Liver (tissue), 3 donors: Measurements from ENCODE around the gene EDC3.

Experiments
- GABPA ChIP-seq, 2 donors: IDR thresholded peaks in 1 of 2; conservative IDR thresholded peaks in 1 of 2; 2 replicates each; pipeline ENCODE4 v1.6.1; 2016; ENCODE audit warnings: antibody characterized with exemption in 2 of 2, mild to moderate bottlenecking in 1 of 2, moderate library complexity in 1 of 2
- JUND ChIP-seq, 2 donors: IDR thresholded peaks; 2 replicates each; pipeline ENCODE4 v1.6.1; 2016; ENCODE audit warnings: antibody characterized with exemption in 2 of 2
- MAX ChIP-seq: IDR thresholded peaks from 2 replicates; pipeline ENCODE4 v1.6.1; 2016; ENCODE audit warnings: antibody characterized with exemption
- NR2F2 ChIP-seq: IDR thresholded peaks from 2 replicates; pipeline ENCODE4 v1.6.1; 2016; ENCODE audit warnings: antibody characterized with exemption
- RAD21 ChIP-seq, 2 donors: IDR thresholded peaks; 2 replicates each; pipeline ENCODE4 v1.6.1; 2016; ENCODE audit warnings: antibody characterized with exemption in 2 of 2, mild to moderate bottlenecking in 2 of 2
- TAF1 ChIP-seq: conservative IDR thresholded peaks from 2 replicates; pipeline ENCODE4 v1.6.1; 2016; ENCODE audit warnings: antibody characterized with exemption, mild to moderate bottlenecking
- YY1 ChIP-seq: IDR thresholded peaks from 2 replicates; pipeline ENCODE4 v1.6.1; 2016; ENCODE audit warnings: antibody characterized with exemption, mild to moderate bottlenecking
- ZBTB33 ChIP-seq: IDR thresholded peaks from 2 replicates; pipeline ENCODE4 v1.6.1; 2016; ENCODE audit warnings: antibody characterized with exemption
- TF ChIP-seq, protein P1 (sequence below): fragments of 150-350 bp; IDR thresholded peaks from 2 replicates; pipeline ENCODE4 v1.5.1; 2017; ENCODE audit warnings: improper control_type of control experiment, low read depth, low read length; ENCODE audit not compliant: missing input control
- TF ChIP-seq, protein P2 (sequence below): IDR thresholded peaks from 2 replicates; pipeline ENCODE4 v1.6.1; 2016; ENCODE audit warnings: antibody characterized with exemption
- TF ChIP-seq, protein P3 (sequence below): IDR thresholded peaks from 2 replicates; pipeline ENCODE4 v1.6.1; 2016; ENCODE audit warnings: antibody characterized with exemption, mild to moderate bottlenecking
- donor health status: healthy.
- donor health status: healthy.

DNA sequence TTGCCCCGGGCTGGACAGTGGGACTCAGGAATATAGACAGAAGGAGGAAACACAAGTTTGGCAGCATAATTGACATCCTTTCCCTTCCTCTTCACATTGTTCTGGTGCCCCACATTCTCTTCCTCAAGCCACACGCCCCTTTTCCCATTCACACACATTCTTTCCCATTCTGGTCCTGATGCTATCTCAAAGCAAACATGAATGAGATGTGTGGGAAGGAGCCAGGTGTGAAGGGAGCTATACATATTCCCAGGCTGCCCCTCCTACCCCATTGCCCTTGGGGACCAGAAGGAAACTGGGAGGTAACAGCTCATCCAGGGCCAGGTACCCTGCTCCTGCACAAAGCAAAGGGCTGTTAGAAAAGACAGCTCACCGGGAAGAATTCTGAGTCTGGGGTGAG is 103.6 kb downstream of the EDC3 start:
- TF ChIP-seq, protein P1, sequence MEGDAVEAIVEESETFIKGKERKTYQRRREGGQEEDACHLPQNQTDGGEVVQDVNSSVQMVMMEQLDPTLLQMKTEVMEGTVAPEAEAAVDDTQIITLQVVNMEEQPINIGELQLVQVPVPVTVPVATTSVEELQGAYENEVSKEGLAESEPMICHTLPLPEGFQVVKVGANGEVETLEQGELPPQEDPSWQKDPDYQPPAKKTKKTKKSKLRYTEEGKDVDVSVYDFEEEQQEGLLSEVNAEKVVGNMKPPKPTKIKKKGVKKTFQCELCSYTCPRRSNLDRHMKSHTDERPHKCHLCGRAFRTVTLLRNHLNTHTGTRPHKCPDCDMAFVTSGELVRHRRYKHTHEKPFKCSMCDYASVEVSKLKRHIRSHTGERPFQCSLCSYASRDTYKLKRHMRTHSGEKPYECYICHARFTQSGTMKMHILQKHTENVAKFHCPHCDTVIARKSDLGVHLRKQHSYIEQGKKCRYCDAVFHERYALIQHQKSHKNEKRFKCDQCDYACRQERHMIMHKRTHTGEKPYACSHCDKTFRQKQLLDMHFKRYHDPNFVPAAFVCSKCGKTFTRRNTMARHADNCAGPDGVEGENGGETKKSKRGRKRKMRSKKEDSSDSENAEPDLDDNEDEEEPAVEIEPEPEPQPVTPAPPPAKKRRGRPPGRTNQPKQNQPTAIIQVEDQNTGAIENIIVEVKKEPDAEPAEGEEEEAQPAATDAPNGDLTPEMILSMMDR = no peak
- no peak for TF ChIP-seq RAD21 (IDR thresholded peaks at IDR 0.05)
- TF ChIP-seq TAF1 = no peak
- no peak for TF ChIP-seq MAX
- no peak for TF ChIP-seq NR2F2
- no peak for TF ChIP-seq ZBTB33
- TF ChIP-seq, protein P2, sequence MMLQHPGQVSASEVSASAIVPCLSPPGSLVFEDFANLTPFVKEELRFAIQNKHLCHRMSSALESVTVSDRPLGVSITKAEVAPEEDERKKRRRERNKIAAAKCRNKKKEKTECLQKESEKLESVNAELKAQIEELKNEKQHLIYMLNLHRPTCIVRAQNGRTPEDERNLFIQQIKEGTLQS = no peak
- TF ChIP-seq, protein P3, sequence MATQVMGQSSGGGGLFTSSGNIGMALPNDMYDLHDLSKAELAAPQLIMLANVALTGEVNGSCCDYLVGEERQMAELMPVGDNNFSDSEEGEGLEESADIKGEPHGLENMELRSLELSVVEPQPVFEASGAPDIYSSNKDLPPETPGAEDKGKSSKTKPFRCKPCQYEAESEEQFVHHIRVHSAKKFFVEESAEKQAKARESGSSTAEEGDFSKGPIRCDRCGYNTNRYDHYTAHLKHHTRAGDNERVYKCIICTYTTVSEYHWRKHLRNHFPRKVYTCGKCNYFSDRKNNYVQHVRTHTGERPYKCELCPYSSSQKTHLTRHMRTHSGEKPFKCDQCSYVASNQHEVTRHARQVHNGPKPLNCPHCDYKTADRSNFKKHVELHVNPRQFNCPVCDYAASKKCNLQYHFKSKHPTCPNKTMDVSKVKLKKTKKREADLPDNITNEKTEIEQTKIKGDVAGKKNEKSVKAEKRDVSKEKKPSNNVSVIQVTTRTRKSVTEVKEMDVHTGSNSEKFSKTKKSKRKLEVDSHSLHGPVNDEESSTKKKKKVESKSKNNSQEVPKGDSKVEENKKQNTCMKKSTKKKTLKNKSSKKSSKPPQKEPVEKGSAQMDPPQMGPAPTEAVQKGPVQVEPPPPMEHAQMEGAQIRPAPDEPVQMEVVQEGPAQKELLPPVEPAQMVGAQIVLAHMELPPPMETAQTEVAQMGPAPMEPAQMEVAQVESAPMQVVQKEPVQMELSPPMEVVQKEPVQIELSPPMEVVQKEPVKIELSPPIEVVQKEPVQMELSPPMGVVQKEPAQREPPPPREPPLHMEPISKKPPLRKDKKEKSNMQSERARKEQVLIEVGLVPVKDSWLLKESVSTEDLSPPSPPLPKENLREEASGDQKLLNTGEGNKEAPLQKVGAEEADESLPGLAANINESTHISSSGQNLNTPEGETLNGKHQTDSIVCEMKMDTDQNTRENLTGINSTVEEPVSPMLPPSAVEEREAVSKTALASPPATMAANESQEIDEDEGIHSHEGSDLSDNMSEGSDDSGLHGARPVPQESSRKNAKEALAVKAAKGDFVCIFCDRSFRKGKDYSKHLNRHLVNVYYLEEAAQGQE = no peak
- no peak for TF ChIP-seq YY1
- TF ChIP-seq JUND (IDR thresholded peaks at IDR 0.05) = no peak
- TF ChIP-seq GABPA (IDR thresholded peaks at IDR 0.05 in 1 of 2, conservative IDR thresholded peaks at IDR 0.05 in 1 of 2) = no peak
